Measurements from ENCODE around the gene ROBO4. TPM values are rescaled to one million over a fixed set of nuclear protein-coding genes. Genes with fewer than 3 reads are reported as not detected.

The ROBO4 gene
- total RNA-seq (10 to 100 TPM; 19.7 to 41.9 TPM), polyA plus RNA-seq (1 to 10 TPM; 2.4 to 2.8 TPM)
- long read RNA-seq, donor 1, full-length matches to known transcripts = 2 of 29 reads
- long read RNA-seq, donor 1, partial matches to known transcripts = 23 of 29 reads
- long read RNA-seq, donor 1, other reads (novel, unspliced or antisense) = 4 of 29 reads
- long read RNA-seq, donor 2, full-length matches to known transcripts = 3 of 25 reads
- long read RNA-seq, donor 2, partial matches to known transcripts = 19 of 25 reads
- long read RNA-seq, donor 2, other reads (novel, unspliced or antisense) = 3 of 25 reads

GRCh38 chr11:124897674-124898262 lies at the start of gene ROBO4:
ROBO4 (minus strand) TSS chr11:124897865; CDS start chr11:124897795, 70 bp downstream.
- H3K36me3 ChIP-seq (ENCODE audit: control insufficient read depth in 1 of 2, insufficient read depth in 2 of 2, low read length in 1 of 2) = no peaks in the 10 kb centered on the region
- no peak within 1 kb of the TSS for H3K27ac ChIP-seq (ENCODE audit: low read depth in 1 of 2, low read length in 2 of 2)
- no peaks in the 10 kb centered on the region for H3K4me1 ChIP-seq (ENCODE audit: control insufficient read depth in 1 of 2, insufficient read depth in 2 of 2, low read length in 2 of 2)
- intact Hi-C loops (cut with DNase I) = no loop called here
- 80 to 88% methylated on average over 12 of the region's 12 CpGs for WGBS, 2 donors
- H3K4me3 ChIP-seq (ENCODE audit: low read length in 2 of 2) = no peak within 1 kb of the TSS
- no peaks in the 10 kb centered on the region for H3K9me3 ChIP-seq (ENCODE audit: control insufficient read depth, low read length)
- ATAC-seq (ENCODE audit: low FRiP score) (peak; percentile 46), DNase-seq (no peak)
- no peaks in the 10 kb centered on the region for H3K27me3 ChIP-seq (ENCODE audit: control insufficient read depth in 1 of 2, insufficient read depth in 2 of 2, low read length in 1 of 2)

GRCh38 chr11:124946735-124947141 lies 49.1 kb upstream of the ROBO4 start:
- Histone ChIP-seq H3K36me3 (ENCODE audit: control insufficient read depth in 1 of 2, insufficient read depth in 2 of 2, low read length in 1 of 2) (no peaks in the 10 kb centered on the region), H3K27ac (ENCODE audit: low read depth in 1 of 2, low read length in 2 of 2) (no peak overlapping the region), H3K9me3 (ENCODE audit: control insufficient read depth, low read length) (peaks cover 2% of the 10 kb centered on the region), H3K4me3 (ENCODE audit: low read length in 2 of 2) (no peak overlapping the region), H3K27me3 (ENCODE audit: control insufficient read depth in 1 of 2, insufficient read depth in 2 of 2, low read length in 1 of 2) (no peaks in the 10 kb centered on the region), H3K4me1 (ENCODE audit: control insufficient read depth in 1 of 2, insufficient read depth in 2 of 2, low read length in 2 of 2) (no peaks in the 10 kb centered on the region)
- ATAC-seq (ENCODE audit: low FRiP score) (no peak), DNase-seq (no peak)
- WGBS, 2 donors = 46 to 51% methylated on average over 2 of the region's 2 CpGs
- intact Hi-C loops (cut with DNase I) = no loop called here

- H3K9me3 ChIP-seq (ENCODE audit: control insufficient read depth, low read length) = peaks cover 2% of the 10 kb centered on the region
- H3K36me3 ChIP-seq (ENCODE audit: control insufficient read depth in 1 of 2, insufficient read depth in 2 of 2, low read length in 1 of 2) = no peaks in the 10 kb centered on the region
- no peaks in the 10 kb centered on the region for H3K4me1 ChIP-seq (ENCODE audit: control insufficient read depth in 1 of 2, insufficient read depth in 2 of 2, low read length in 2 of 2)
- no peak for DNase-seq
- H3K27ac ChIP-seq (ENCODE audit: low read depth in 1 of 2, low read length in 2 of 2) = no peak overlapping the region
- intact Hi-C loops (cut with DNase I) = no loop called here
- 63 to 73% methylated on average over 6 of the region's 6 CpGs for WGBS, 2 donors
- no peak for ATAC-seq (ENCODE audit: low FRiP score)
- no peak overlapping the region for H3K4me3 ChIP-seq (ENCODE audit: low read length in 2 of 2)
- no peaks in the 10 kb centered on the region for H3K27me3 ChIP-seq (ENCODE audit: control insufficient read depth in 1 of 2, insufficient read depth in 2 of 2, low read length in 1 of 2)
These were observed 48.2 kb upstream of the ROBO4 start for GRCh38 chr11:124945826-124946225.

GRCh38 chr11:124944565-124944964 lies 46.9 kb upstream of the ROBO4 start:
- intact Hi-C loops (cut with DNase I) = no loop called here

GRCh38 chr11:124943741-124944140 lies 46.1 kb upstream of the ROBO4 start:
- ATAC-seq (ENCODE audit: low FRiP score) (no peak), DNase-seq (no peak)
- no peaks in the 10 kb centered on the region for H3K27me3 ChIP-seq (ENCODE audit: control insufficient read depth in 1 of 2, insufficient read depth in 2 of 2, low read length in 1 of 2)
- H3K4me1 ChIP-seq (ENCODE audit: control insufficient read depth in 1 of 2, insufficient read depth in 2 of 2, low read length in 2 of 2) = no peaks in the 10 kb centered on the region
- H3K27ac ChIP-seq (ENCODE audit: low read depth in 1 of 2, low read length in 2 of 2) = no peak overlapping the region
- no peak overlapping the region for H3K4me3 ChIP-seq (ENCODE audit: low read length in 2 of 2)
- H3K9me3 ChIP-seq (ENCODE audit: control insufficient read depth, low read length) = no peaks in the 10 kb centered on the region
- 74 to 79% methylated on average over 1 of the region's 1 CpG for WGBS, 2 donors
- no peaks in the 10 kb centered on the region for H3K36me3 ChIP-seq (ENCODE audit: control insufficient read depth in 1 of 2, insufficient read depth in 2 of 2, low read length in 1 of 2)
- intact Hi-C loops (cut with DNase I) = no loop called here

More at GRCh38 chr11:124944565-124944964, 46.9 kb upstream of the ROBO4 start:
- H3K27me3 ChIP-seq (ENCODE audit: control insufficient read depth in 1 of 2, insufficient read depth in 2 of 2, low read length in 1 of 2) = no peaks in the 10 kb centered on the region
- no peaks in the 10 kb centered on the region for H3K4me1 ChIP-seq (ENCODE audit: control insufficient read depth in 1 of 2, insufficient read depth in 2 of 2, low read length in 2 of 2)
- no peak for DNase-seq
- no peaks in the 10 kb centered on the region for H3K36me3 ChIP-seq (ENCODE audit: control insufficient read depth in 1 of 2, insufficient read depth in 2 of 2, low read length in 1 of 2)
- no peak overlapping the region for H3K4me3 ChIP-seq (ENCODE audit: low read length in 2 of 2)
- no peak for ATAC-seq (ENCODE audit: low FRiP score)
- H3K27ac ChIP-seq (ENCODE audit: low read depth in 1 of 2, low read length in 2 of 2) = no peak overlapping the region
- peaks cover 2% of the 10 kb centered on the region for H3K9me3 ChIP-seq (ENCODE audit: control insufficient read depth, low read length)
- WGBS, 2 donors = 88 to 90% methylated on average over 3 of the region's 3 CpGs

- Histone ChIP-seq H3K36me3 (ENCODE audit: control insufficient read depth in 1 of 2, insufficient read depth in 2 of 2, low read length in 1 of 2) (no peaks in the 10 kb centered on the region), H3K4me3 (ENCODE audit: low read length in 2 of 2) (no peak overlapping the region), H3K4me1 (ENCODE audit: control insufficient read depth in 1 of 2, insufficient read depth in 2 of 2, low read length in 2 of 2) (no peaks in the 10 kb centered on the region), H3K27ac (ENCODE audit: low read depth in 1 of 2, low read length in 2 of 2) (no peak overlapping the region), H3K9me3 (ENCODE audit: control insufficient read depth, low read length) (no peaks in the 10 kb centered on the region), H3K27me3 (ENCODE audit: control insufficient read depth in 1 of 2, insufficient read depth in 2 of 2, low read length in 1 of 2) (no peaks in the 10 kb centered on the region)
- WGBS, 2 donors = 61 to 69% methylated on average over 5 of the region's 5 CpGs
- ATAC-seq (ENCODE audit: low FRiP score) (no peak), DNase-seq (no peak)
- intact Hi-C loops (cut with DNase I) = no loop called here
These were observed 45.6 kb upstream of the ROBO4 start for GRCh38 chr11:124943254-124943616.

GRCh38 chr11:124942466-124943253 lies 45.0 kb upstream of the ROBO4 start:
- Histone ChIP-seq H3K27me3 (ENCODE audit: control insufficient read depth in 1 of 2, insufficient read depth in 2 of 2, low read length in 1 of 2) (no peaks in the 10 kb centered on the region), H3K9me3 (ENCODE audit: control insufficient read depth, low read length) (no peaks in the 10 kb centered on the region), H3K36me3 (ENCODE audit: control insufficient read depth in 1 of 2, insufficient read depth in 2 of 2, low read length in 1 of 2) (no peaks in the 10 kb centered on the region), H3K4me1 (ENCODE audit: control insufficient read depth in 1 of 2, insufficient read depth in 2 of 2, low read length in 2 of 2) (no peaks in the 10 kb centered on the region), H3K27ac (ENCODE audit: low read depth in 1 of 2, low read length in 2 of 2) (no peak overlapping the region), H3K4me3 (ENCODE audit: low read length in 2 of 2) (no peak overlapping the region)
- intact Hi-C loops (cut with DNase I) = no loop called here
- 53 to 54% methylated on average over 6 of the region's 6 CpGs for WGBS, 2 donors
- ATAC-seq (ENCODE audit: low FRiP score) = no peak
- no peak for DNase-seq

- WGBS, 2 donors = 100% methylated on average over 1 of the region's 1 CpG; no CpG with 5 or more reads in 1 of the 2 donors
- no peaks in the 10 kb centered on the region for H3K36me3 ChIP-seq (ENCODE audit: control insufficient read depth in 1 of 2, insufficient read depth in 2 of 2, low read length in 1 of 2)
- H3K4me1 ChIP-seq (ENCODE audit: control insufficient read depth in 1 of 2, insufficient read depth in 2 of 2, low read length in 2 of 2) = no peaks in the 10 kb centered on the region
- H3K4me3 ChIP-seq (ENCODE audit: low read length in 2 of 2) = no peak overlapping the region
- no peak overlapping the region for H3K27ac ChIP-seq (ENCODE audit: low read depth in 1 of 2, low read length in 2 of 2)
- intact Hi-C loops (cut with DNase I) = no loop called here
- ATAC-seq (ENCODE audit: low FRiP score) = no peak
- H3K27me3 ChIP-seq (ENCODE audit: control insufficient read depth in 1 of 2, insufficient read depth in 2 of 2, low read length in 1 of 2) = no peaks in the 10 kb centered on the region
- H3K9me3 ChIP-seq (ENCODE audit: control insufficient read depth, low read length) = no peaks in the 10 kb centered on the region
- no peak for DNase-seq
These were observed 44.0 kb upstream of the ROBO4 start for GRCh38 chr11:124941703-124942102.
